MCF 10A (cell line): Measurements from ENCODE around the gene ZNF829. TPM values are rescaled to one million over a fixed set of nuclear protein-coding genes. Genes with fewer than 3 reads are reported as not detected.

Experiments used
- Bru-seq: library from RNA; stranded (reverse); fragments of 400-500 nt; gene quantifications from one replicate; lab custom pipeline; 2021; lab: Mats Ljungman, UMichigan
- BruChase-seq, 2 experiments: library from RNA; stranded (reverse); fragments of 400-500 nt; gene quantifications; one replicate each; lab custom pipeline; 2021; lab: Mats Ljungman, UMichigan
- BruUV-seq: library from RNA; stranded (reverse); fragments of 400-500 nt; replicated peaks from 2 replicates; lab custom pipeline; 2021; lab: Mats Ljungman, UMichigan
- CTCF ChIA-PET: fragments of 300-600 bp; sonication (Branson Sonifier 250); formaldehyde crosslinking; extraction: SDS; loops from one replicate; lab custom pipeline; 2021; ENCODE audit warnings: antibody characterized with exemption, inconsistent platforms; lab: Yijun Ruan, JAX
- POLR2A ChIA-PET: fragments of 300-600, 350-650 bp; sonication (Branson Sonifier 250); formaldehyde crosslinking; extraction: SDS; loops from one replicate; lab custom pipeline; 2020; ENCODE audit warnings: antibody characterized with exemption, inconsistent platforms; lab: Yijun Ruan, JAX
- DNase-seq: peaks from one replicate; pipeline ENCODE4 v3.0.0-alpha.2; 2018; ENCODE audit not compliant: unreplicated experiment
- H3K27ac Mint-ChIP-seq: one replicate; pipeline ENCODE4 v1.8.0; 2022; ENCODE audit warnings: mild to moderate bottlenecking, low read depth, mixed read lengths; ENCODE audit not compliant: unreplicated experiment
- H3K27me3 Mint-ChIP-seq: one replicate; pipeline ENCODE4 v1.8.0; 2022; ENCODE audit warnings: mixed read lengths; ENCODE audit not compliant: insufficient read depth, unreplicated experiment
- H3K36me3 Mint-ChIP-seq: one replicate; pipeline ENCODE4 v1.8.0; 2022; ENCODE audit warnings: mild to moderate bottlenecking, moderate library complexity, mixed read lengths; ENCODE audit not compliant: insufficient read depth, unreplicated experiment
- H3K4me1 Mint-ChIP-seq: one replicate; pipeline ENCODE4 v1.8.0; 2022; ENCODE audit warnings: mixed read lengths; ENCODE audit not compliant: insufficient read depth, unreplicated experiment
- H3K4me3 Mint-ChIP-seq: one replicate; pipeline ENCODE4 v1.8.0; 2022; ENCODE audit warnings: mild to moderate bottlenecking, moderate library complexity, mixed read lengths; ENCODE audit not compliant: unreplicated experiment
- H3K9me3 Mint-ChIP-seq: one replicate; pipeline ENCODE4 v1.8.0; 2022; ENCODE audit warnings: mixed read lengths; ENCODE audit not compliant: unreplicated experiment
- CTCF ChIP-seq: fragments of 200-600 bp; IDR thresholded peaks from one replicate; pipeline ENCODE4 v1.8.0; 2022; ENCODE audit warnings: antibody characterized with exemption, mild to moderate bottlenecking; ENCODE audit not compliant: unreplicated experiment
- intact Hi-C: fragments of 100-400 bp; cut with micrococcal nuclease; formaldehyde crosslinking; loops from 2 replicates; pipeline ENCODE4 v1.14.1; 2022
- long read RNA-seq: library from polyadenylated mRNA; stranded (forward); transcript quantifications from one replicate; pipeline ENCODE4 v2.0.0, GENCODE V29; 2022
- total RNA-seq: library from RNA; stranded (reverse); gene quantifications from 2 replicates; pipeline ENCODE4 v1.2.3, GENCODE V29; 2022

The ZNF829 gene
- total RNA-seq, result 3.3 and 3.7 TPM in 2 replicates
- percentile 59 among the genes with signal in this experiment for Bru-seq, nascent RNA
- BruChase-seq, experiment 1, labeled RNA remaining after a 6-hour chase, result percentile 46 among the genes with signal in this experiment
- percentile 60 among the genes with signal in this experiment for BruChase-seq, experiment 2, labeled RNA remaining after a 2-hour chase
- long read RNA-seq, result 0 reads

- peak within 1 kb of the TSS; percentile 80 for H3K4me3 Mint-ChIP-seq
- intact Hi-C loops, result no loop called here
- ChIA-PET POLR2A (interaction anchor here (0.5 to 2.0 kb wide), 13 partner anchors 10 to 738 kb away, joined by 3 to 7 read pairs (median 3); partner anchors contain the start of genes ZNF345 and ZNF420), CTCF (interaction anchor here (0.6 to 1.4 kb wide), 6 partner anchors 11 to 78 kb away, joined by 3 to 4 read pairs (median 3); partner anchors contain the start of gene ZNF790)
- peak; percentile 51 for TF ChIP-seq CTCF
- H3K27me3 Mint-ChIP-seq, result no peaks in the 10 kb centered on the region
- peak; percentile 80 for DNase-seq
- peak within 1 kb of the TSS; percentile 93 for H3K27ac Mint-ChIP-seq
- peaks cover 10% of the 10 kb centered on the region for H3K9me3 Mint-ChIP-seq
- no peaks in the 10 kb centered on the region for H3K4me1 Mint-ChIP-seq
- H3K36me3 Mint-ChIP-seq, result peaks cover 36% of the 10 kb centered on the region
- BruUV-seq, result TSS peak; percentile 42
Measured at GRCh38 chr19:36915992-36916830, at the start of gene ZNF829, which contains the start of gene ZNF568. Gene ZNF829, minus strand, starts transcription at chr19:36916291. Its CDS starts 1,124 bp downstream, at chr19:36915167. Gene ZNF568, plus strand, starts transcription at chr19:36916332. Its CDS starts 6,439 bp downstream, at chr19:36922771.

GRCh38 chr19:36963280-36963679 lies 47.2 kb upstream of the ZNF829 start:
- TF ChIP-seq CTCF, result no peak
- BruUV-seq, result no TSS peak
- POLR2A ChIA-PET, result no interaction called here
- Mint-ChIP-seq H3K27ac (no peak overlapping the region), H3K27me3 (no peaks in the 10 kb centered on the region), H3K4me3 (no peak overlapping the region), H3K36me3 (no peaks in the 10 kb centered on the region), H3K4me1 (no peaks in the 10 kb centered on the region), H3K9me3 (peaks cover 21% of the 10 kb centered on the region)
- intact Hi-C loops, result no loop called here
- DNase-seq, result no peak
- CTCF ChIA-PET, result no interaction called here

- no peak for TF ChIP-seq CTCF
- POLR2A ChIA-PET, result no interaction called here
- no peak overlapping the region for H3K27ac Mint-ChIP-seq
- no peaks in the 10 kb centered on the region for H3K36me3 Mint-ChIP-seq
- intact Hi-C loops, result no loop called here
- no TSS peak for BruUV-seq
- H3K4me1 Mint-ChIP-seq, result no peaks in the 10 kb centered on the region
- no peak overlapping the region for H3K4me3 Mint-ChIP-seq
- CTCF ChIA-PET, result no interaction called here
- H3K27me3 Mint-ChIP-seq, result no peaks in the 10 kb centered on the region
- peaks cover 21% of the 10 kb centered on the region for H3K9me3 Mint-ChIP-seq
- DNase-seq, result no peak
Measured at GRCh38 chr19:36962346-36962745, 46.3 kb upstream of the ZNF829 start.
